BJ (cell line): ENCODE results near the gene IL1RAPL1. TPM values are rescaled to one million over a fixed set of nuclear protein-coding genes. Genes with fewer than 3 reads are reported as not detected.

ENCODE experiments used
- CTCF ChIA-PET: fragments of 350-600 bp; formaldehyde crosslinking; extraction: SDS; loops from one replicate; lab custom pipeline; 2021; ENCODE audit warnings: antibody characterized with exemption, inconsistent platforms; lab: Yijun Ruan, JAX
- POLR2A ChIA-PET: fragments of 300-600 bp; sonication (Branson Sonifier 250); formaldehyde crosslinking; extraction: SDS; loops from one replicate; lab custom pipeline; 2021; ENCODE audit warnings: antibody characterized with exemption; lab: Charles Lee
- DNase-seq: peaks from one replicate; pipeline ENCODE4 v3.0.0-alpha.2; 2011; ENCODE audit warnings: low read depth
- H3K27me3 ChIP-seq: 2 replicates; pipeline ENCODE4 v1.6.0; 2011; ENCODE audit warnings: low read length; ENCODE audit not compliant: control insufficient read depth, insufficient read depth
- H3K36me3 ChIP-seq: 2 replicates; pipeline ENCODE4 v1.5.1; 2011; ENCODE audit warnings: low read length; ENCODE audit not compliant: control insufficient read depth, insufficient read depth
- H3K4me3 ChIP-seq: 2 replicates; pipeline ENCODE4 v1.5.1; 2011; ENCODE audit warnings: low read depth, mild to moderate bottlenecking, control low read depth, low read length
- polyA plus RNA-seq: library from polyadenylated mRNA; depleted of rRNA; stranded (reverse); fragments of >200 nt; gene quantifications from 2 replicates; pipeline ENCODE4 v1.2.3, GENCODE V29; 2011
- TF ChIP-seq, protein P1 (sequence below): IDR thresholded peaks from 2 replicates; pipeline ENCODE4 v1.5.1; 2011; ENCODE audit warnings: low read depth, mild to moderate bottlenecking, control low read depth, inconsistent platforms, low read length, moderate library complexity; ENCODE audit not compliant: insufficient read depth

The IL1RAPL1 gene
- polyA plus RNA-seq, 1 experiment, result 0.02 TPM

DNA sequence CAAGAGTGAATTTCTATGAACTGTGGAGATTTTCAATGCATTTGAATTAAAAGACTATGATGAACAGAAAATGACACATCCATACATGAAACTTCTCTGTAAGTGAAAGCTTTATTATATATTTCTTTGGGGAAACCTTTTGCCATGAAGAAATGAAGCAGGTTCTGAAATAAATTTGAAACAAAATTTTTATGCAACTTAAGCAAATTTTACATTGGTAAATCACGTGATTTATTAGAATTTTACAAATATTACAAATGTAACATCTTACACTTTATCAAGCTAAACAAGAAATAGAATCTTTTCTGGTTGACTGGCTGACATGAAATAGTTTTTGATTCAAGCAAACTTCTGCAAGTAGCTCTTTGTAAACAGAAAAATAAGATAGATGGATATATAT lies 131.2 kb downstream of the IL1RAPL1 start:
- Histone ChIP-seq H3K27me3 (no peaks in the 10 kb centered on the region), H3K4me3 (no peak overlapping the region), H3K36me3 (no peaks in the 10 kb centered on the region)
- CTCF ChIA-PET, result no interaction called here
- no peak for DNase-seq
- TF ChIP-seq, protein P1, sequence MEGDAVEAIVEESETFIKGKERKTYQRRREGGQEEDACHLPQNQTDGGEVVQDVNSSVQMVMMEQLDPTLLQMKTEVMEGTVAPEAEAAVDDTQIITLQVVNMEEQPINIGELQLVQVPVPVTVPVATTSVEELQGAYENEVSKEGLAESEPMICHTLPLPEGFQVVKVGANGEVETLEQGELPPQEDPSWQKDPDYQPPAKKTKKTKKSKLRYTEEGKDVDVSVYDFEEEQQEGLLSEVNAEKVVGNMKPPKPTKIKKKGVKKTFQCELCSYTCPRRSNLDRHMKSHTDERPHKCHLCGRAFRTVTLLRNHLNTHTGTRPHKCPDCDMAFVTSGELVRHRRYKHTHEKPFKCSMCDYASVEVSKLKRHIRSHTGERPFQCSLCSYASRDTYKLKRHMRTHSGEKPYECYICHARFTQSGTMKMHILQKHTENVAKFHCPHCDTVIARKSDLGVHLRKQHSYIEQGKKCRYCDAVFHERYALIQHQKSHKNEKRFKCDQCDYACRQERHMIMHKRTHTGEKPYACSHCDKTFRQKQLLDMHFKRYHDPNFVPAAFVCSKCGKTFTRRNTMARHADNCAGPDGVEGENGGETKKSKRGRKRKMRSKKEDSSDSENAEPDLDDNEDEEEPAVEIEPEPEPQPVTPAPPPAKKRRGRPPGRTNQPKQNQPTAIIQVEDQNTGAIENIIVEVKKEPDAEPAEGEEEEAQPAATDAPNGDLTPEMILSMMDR, result no peak
- POLR2A ChIA-PET, result no interaction called here

DNA sequence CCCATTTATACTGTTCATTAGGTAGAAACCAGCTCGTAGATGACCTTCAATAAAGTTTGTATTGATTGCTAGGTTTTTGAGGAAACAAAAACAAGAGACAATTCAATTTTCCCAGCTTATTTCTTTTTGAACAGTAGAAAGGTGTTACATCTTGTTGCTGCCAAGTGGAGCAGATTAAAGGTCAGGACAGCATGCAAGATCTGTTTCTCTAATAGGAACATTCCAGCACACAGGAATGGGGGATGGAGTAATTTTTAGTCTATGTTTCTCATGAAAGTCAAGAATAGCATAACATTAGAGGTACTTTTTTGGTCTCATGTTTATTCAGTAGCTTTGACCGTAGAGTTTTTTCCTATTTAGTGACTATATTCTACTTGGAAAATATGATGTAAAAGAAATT lies 132.4 kb downstream of the IL1RAPL1 start:
- no peaks in the 10 kb centered on the region for H3K27me3 ChIP-seq
- ChIA-PET POLR2A (no interaction called here), CTCF (no interaction called here)
- H3K4me3 ChIP-seq, result no peak overlapping the region
- no peaks in the 10 kb centered on the region for H3K36me3 ChIP-seq
- TF ChIP-seq, protein P1, result no peak
- DNase-seq, result no peak

DNA sequence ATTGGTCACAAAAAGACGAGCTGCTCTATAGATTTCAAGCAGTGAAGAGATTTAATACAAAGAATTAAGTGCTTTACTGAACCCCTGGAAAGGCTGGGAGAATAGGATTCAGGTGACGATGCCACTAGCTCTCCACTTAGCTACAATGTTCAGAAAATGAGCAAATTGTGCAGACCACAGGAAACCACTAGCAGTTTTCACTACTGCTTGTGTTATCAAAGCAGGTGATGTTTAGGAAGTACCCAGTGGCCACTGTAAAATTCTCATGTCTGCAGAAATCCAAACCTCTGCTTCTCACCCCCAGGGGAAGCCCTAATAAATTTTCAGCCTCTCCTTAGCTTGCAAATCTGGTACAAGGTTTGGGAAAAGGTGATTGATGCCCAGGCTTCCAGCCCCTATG lies 165.1 kb downstream of the IL1RAPL1 start:
- TF ChIP-seq, protein P1, result no peak
- no peak for DNase-seq
- Histone ChIP-seq H3K4me3 (no peak overlapping the region), H3K27me3 (no peaks in the 10 kb centered on the region), H3K36me3 (no peaks in the 10 kb centered on the region)
- ChIA-PET CTCF (no interaction called here), POLR2A (no interaction called here)

DNA sequence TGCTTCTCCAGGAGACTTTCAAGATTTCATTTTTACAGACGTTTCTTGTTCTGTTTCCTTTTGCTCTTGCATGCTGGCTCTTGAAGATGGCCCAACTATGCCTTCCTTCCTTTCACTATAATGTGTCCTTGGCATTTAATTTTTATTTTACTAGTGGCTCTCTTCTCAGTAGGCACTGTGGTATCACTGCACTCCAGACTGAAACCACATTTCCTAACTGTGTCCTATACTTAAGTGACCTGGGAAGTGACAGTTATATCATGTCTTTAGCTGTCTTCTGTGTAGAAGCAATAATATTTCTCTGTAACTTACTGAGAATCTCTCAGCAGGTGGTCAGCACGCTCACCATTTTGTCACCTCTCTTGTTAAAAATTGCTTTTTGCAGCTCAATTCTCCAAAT lies 168.9 kb downstream of the IL1RAPL1 start:
- DNase-seq, result no peak
- POLR2A ChIA-PET, result no interaction called here
- H3K4me3 ChIP-seq, result no peak overlapping the region

DNA sequence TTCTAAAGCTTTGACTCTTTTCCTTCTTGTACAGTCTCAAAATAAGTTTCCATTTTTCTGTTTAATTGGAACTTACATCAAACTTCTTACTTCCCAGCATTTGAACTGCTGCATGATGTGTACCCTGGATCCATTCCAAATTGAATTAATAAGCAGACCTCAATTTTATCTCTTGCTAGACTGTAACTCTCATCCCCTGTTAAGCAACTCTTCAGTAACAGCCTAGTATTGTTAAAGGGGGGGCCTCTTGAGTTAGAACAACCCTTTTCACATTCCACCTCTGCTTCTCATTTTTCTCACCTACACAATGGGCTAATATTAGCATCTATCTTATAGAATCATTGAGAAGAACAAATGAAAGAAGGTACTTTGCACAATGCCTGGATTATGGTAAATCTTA lies 169.4 kb downstream of the IL1RAPL1 start:
- POLR2A ChIA-PET, result no interaction called here
- CTCF ChIA-PET, result no interaction called here
- DNase-seq, result no peak

More for the DNA sequence above, 168.9 kb downstream of the IL1RAPL1 start:
- H3K27me3 ChIP-seq, result no peaks in the 10 kb centered on the region
- CTCF ChIA-PET, result no interaction called here
- no peaks in the 10 kb centered on the region for H3K36me3 ChIP-seq
- TF ChIP-seq, protein P1, result no peak

More for the DNA sequence above, 169.4 kb downstream of the IL1RAPL1 start:
- TF ChIP-seq, protein P1, result no peak
- H3K36me3 ChIP-seq, result no peaks in the 10 kb centered on the region
- H3K4me3 ChIP-seq, result no peak overlapping the region
- no peaks in the 10 kb centered on the region for H3K27me3 ChIP-seq
